Sigmoid colon (tissue), 7 donors: ENCODE results near the gene TAS1R2. TPM values are rescaled to one million over a fixed set of nuclear protein-coding genes. Genes with fewer than 3 reads are reported as not detected.

Source experiments
- DNase-seq: peaks from one replicate; pipeline ENCODE4 v3.0.0-alpha.2; 2019
- H3K27ac ChIP-seq, 4 donors: fragments of 200-600 bp; sonication (generic); one replicate each; pipeline ENCODE4 v1.5.1; 2016 to 2019; ENCODE audit warnings: mild to moderate bottlenecking in 1 of 4
- H3K27me3 ChIP-seq, 3 donors: fragments of 200-600 bp; sonication (generic); one replicate each; pipeline ENCODE4 v1.5.1; 2019; ENCODE audit warnings: mild to moderate bottlenecking in 1 of 3
- H3K36me3 ChIP-seq, 4 donors: fragments of 200-600 bp; sonication (generic); one replicate each; pipeline ENCODE4 v1.5.1; 2016 to 2019
- H3K4me1 ChIP-seq, 4 donors: fragments of 200-600 bp; sonication (generic); one replicate each; pipeline ENCODE4 v1.5.1; 2017 to 2019
- H3K4me3 ChIP-seq, 4 donors: fragments of 200-600 bp; sonication (generic); one replicate each; pipeline ENCODE4 v1.5.1; 2017 to 2019; ENCODE audit warnings: mild to moderate bottlenecking in 2 of 4, moderate library complexity in 1 of 4
- H3K9me3 ChIP-seq, 4 donors: fragments of 200-600 bp in 3 of 4; sonication (generic) in 3 of 4; one replicate each; pipeline versions ENCODE4 v1.5.1 to v1.6.1; 2013 to 2019
- CTCF ChIP-seq, 4 experiments: fragments of 450-650 bp in 3 of 4; fragments of 200-600 bp in 1 of 4; IDR thresholded peaks; one replicate each; pipeline ENCODE4 v1.5.1; 2016 to 2019; ENCODE audit warnings: antibody characterized with exemption in 4 of 4, mild to moderate bottlenecking in 3 of 4, moderate library complexity in 2 of 4
- EP300 ChIP-seq, 4 donors: sonication (generic); formaldehyde crosslinking; IDR thresholded peaks; one replicate each; pipeline ENCODE4 v1.6.1; 2017; ENCODE audit warnings: antibody characterized with exemption in 4 of 4
- POLR2A ChIP-seq, 2 donors: fragments of 450-650 bp; IDR thresholded peaks; one replicate each; pipeline ENCODE4 v1.6.1; 2016; ENCODE audit warnings: antibody characterized with exemption in 2 of 2, mild to moderate bottlenecking in 2 of 2, moderate library complexity in 2 of 2
- POLR2AphosphoS5 ChIP-seq, 4 donors: sonication (generic); formaldehyde crosslinking; IDR thresholded peaks; one replicate each; pipeline ENCODE4 v1.6.1; 2017; ENCODE audit warnings: antibody characterized with exemption in 4 of 4
- WGBS, 2 donors: extraction: QIAGEN DNeasy Blood & Tissue Kit; methylation state at CpG; one replicate each; pipeline ENCODE4 v1.1.7; 2013; 5-methylcytosine and 5-hydroxymethylcytosine counted together
- intact Hi-C: fragments of 100-400 bp; cut with DNase I; formaldehyde crosslinking; loops from one replicate; pipeline ENCODE4 v1.15.1; 2023
- polyA plus RNA-seq, 3 donors: library from polyadenylated mRNA; stranded (reverse); fragments of 200-250 nt; gene quantifications; one replicate each; pipeline ENCODE4 v1.2.3, GENCODE V29; 2013
- total RNA-seq, 4 donors: library from RNA; depleted of rRNA; stranded (reverse); fragments of >200 nt; gene quantifications; one replicate each; pipeline ENCODE4 v1.1.0, GENCODE V29; 2016
- donor health status: healthy with polysubstance abuse.
- donor health status: Bipolar disorder and iron deficiency.
- donor health status: healthy.

TAS1R2 gene
- total and polyA plus RNA-seq, 7 donors, result not detected

GRCh38 chr1:18868801-18869424 lies 9.5 kb upstream of the TAS1R2 start:
- Histone ChIP-seq H3K4me3 (no peak overlapping the region), H3K27me3 (peaks cover 0 to 10% (median 0%) of the 10 kb centered on the region in 3 donors), H3K27ac (no peak overlapping the region), H3K4me1 (peaks cover 0 to 8% (median 0%) of the 10 kb centered on the region in 4 donors), H3K36me3 (no peaks in the 10 kb centered on the region), H3K9me3 (no peaks in the 10 kb centered on the region)
- 78 to 80% methylated on average over 12 of the region's 12 CpGs for WGBS, 2 donors
- intact Hi-C loops, result no loop called here
- TF ChIP-seq EP300 (IDR thresholded peaks at IDR 0.05) (no peak), POLR2A (IDR thresholded peaks at IDR 0.05) (no peak), POLR2AphosphoS5 (IDR thresholded peaks at IDR 0.05) (no peak), CTCF (IDR thresholded peaks at IDR 0.05) (no peak)
- DNase-seq, result no peak

- no peak overlapping the region for H3K27ac ChIP-seq
Observed at GRCh38 chr1:18868354-18868753, 8.9 kb upstream of the TAS1R2 start.

GRCh38 chr1:18866846-18867245 lies 7.4 kb upstream of the TAS1R2 start:
- Histone ChIP-seq H3K27me3 (peaks cover 0 to 10% (median 0%) of the 10 kb centered on the region in 3 donors), H3K9me3 (no peaks in the 10 kb centered on the region), H3K27ac (no peak overlapping the region)

More at GRCh38 chr1:18868354-18868753, 8.9 kb upstream of the TAS1R2 start:
- Histone ChIP-seq H3K36me3 (no peaks in the 10 kb centered on the region), H3K4me3 (no peak overlapping the region), H3K4me1 (peaks cover 0 to 8% (median 0%) of the 10 kb centered on the region in 4 donors), H3K27me3 (peaks cover 0 to 10% (median 0%) of the 10 kb centered on the region in 3 donors), H3K9me3 (no peaks in the 10 kb centered on the region)
- 85 to 86% methylated on average over 5 of the region's 5 CpGs for WGBS, 2 donors
- TF ChIP-seq POLR2A (IDR thresholded peaks at IDR 0.05) (no peak), CTCF (IDR thresholded peaks at IDR 0.05) (no peak), POLR2AphosphoS5 (IDR thresholded peaks at IDR 0.05) (no peak), EP300 (IDR thresholded peaks at IDR 0.05) (no peak)
- intact Hi-C loops, result no loop called here
- no peak for DNase-seq

GRCh38 chr1:18866314-18866713 lies 6.9 kb upstream of the TAS1R2 start:
- H3K27me3 ChIP-seq, result peaks cover 0 to 10% (median 0%) of the 10 kb centered on the region in 3 donors
- no peaks in the 10 kb centered on the region for H3K9me3 ChIP-seq
- peaks cover 0 to 8% (median 0%) of the 10 kb centered on the region in 4 donors for H3K4me1 ChIP-seq
- no peak for DNase-seq
- intact Hi-C loops, result no loop called here
- WGBS, 2 donors, result 59 to 80% methylated on average over 6 of the region's 6 CpGs
- H3K36me3 ChIP-seq, result no peaks in the 10 kb centered on the region
- no peak overlapping the region for H3K4me3 ChIP-seq
- no peak overlapping the region for H3K27ac ChIP-seq
- TF ChIP-seq POLR2AphosphoS5 (IDR thresholded peaks at IDR 0.05), result no peak
- no peak for TF ChIP-seq CTCF (IDR thresholded peaks at IDR 0.05)
- TF ChIP-seq POLR2A (IDR thresholded peaks at IDR 0.05), result no peak
- TF ChIP-seq EP300 (IDR thresholded peaks at IDR 0.05), result no peak

More at GRCh38 chr1:18866846-18867245, 7.4 kb upstream of the TAS1R2 start:
- peaks cover 0 to 8% (median 0%) of the 10 kb centered on the region in 4 donors for H3K4me1 ChIP-seq
- TF ChIP-seq EP300 (IDR thresholded peaks at IDR 0.05) (no peak), CTCF (IDR thresholded peaks at IDR 0.05) (no peak)
- no peak overlapping the region for H3K4me3 ChIP-seq
- no peaks in the 10 kb centered on the region for H3K36me3 ChIP-seq
- WGBS, 2 donors, result 76 to 82% methylated on average over 3 of the region's 3 CpGs
- intact Hi-C loops, result no loop called here
- DNase-seq, result no peak

- intact Hi-C loops, result no loop called here
- 81 to 83% methylated on average over 9 of the region's 9 CpGs for WGBS, 2 donors
- no peak for TF ChIP-seq CTCF (IDR thresholded peaks at IDR 0.05)
- no peak for TF ChIP-seq POLR2AphosphoS5 (IDR thresholded peaks at IDR 0.05)
- no peak for TF ChIP-seq POLR2A (IDR thresholded peaks at IDR 0.05)
- no peak for TF ChIP-seq EP300 (IDR thresholded peaks at IDR 0.05)
- H3K27me3 ChIP-seq, result peaks cover 0 to 10% (median 0%) of the 10 kb centered on the region in 3 donors
- no peaks in the 10 kb centered on the region for H3K36me3 ChIP-seq
- no peaks in the 10 kb centered on the region for H3K9me3 ChIP-seq
- no peak overlapping the region for H3K4me3 ChIP-seq
- no peak overlapping the region for H3K27ac ChIP-seq
- peaks cover 0 to 1% (median 0%) of the 10 kb centered on the region in 4 donors for H3K4me1 ChIP-seq
- DNase-seq, result no peak
Observed at GRCh38 chr1:18865176-18865575, 5.7 kb upstream of the TAS1R2 start.
